OCI-LY1 (cell line): ENCODE data around the gene KIF16B.

Experiments
- H2AFZ ChIP-seq: fragments of 200-600 bp; sonication (generic), shearing (Covaris generic); 2 replicates; pipeline ENCODE4 v1.6.0; 2014; ENCODE audit warnings: antibody characterized with exemption, mild to moderate bottlenecking, low read length
- H3F3A ChIP-seq: fragments of 200-600 bp; sonication (generic), shearing (Covaris generic); 2 replicates; pipeline ENCODE4 v1.6.0; 2014; ENCODE audit warnings: mild to moderate bottlenecking, antibody characterized with exemption, low read length, moderate library complexity; ENCODE audit not compliant: insufficient read depth
- H3K27ac ChIP-seq: fragments of 200-600 bp; sonication (generic); 2 replicates; pipeline ENCODE4 v1.5.1; 2014; ENCODE audit warnings: low read length, mixed run types, mild to moderate bottlenecking, low read depth; ENCODE audit not compliant: poor library complexity, severe bottlenecking
- H3K27me3 ChIP-seq: fragments of 200-600 bp; sonication (generic); 2 replicates; pipeline ENCODE4 v1.6.0; 2014; ENCODE audit warnings: antibody characterized with exemption, mild to moderate bottlenecking, low read length, moderate library complexity; ENCODE audit not compliant: insufficient read depth
- H3K36me3 ChIP-seq: fragments of 200-600 bp; sonication (generic); 2 replicates; pipeline ENCODE4 v1.6.1; 2014; ENCODE audit warnings: mild to moderate bottlenecking, antibody characterized with exemption, low read length, moderate library complexity, mixed read lengths; ENCODE audit not compliant: insufficient read depth
- H3K4me1 ChIP-seq: fragments of 200-600 bp; sonication (generic); 2 replicates; pipeline ENCODE4 v1.5.1; 2014; ENCODE audit warnings: mild to moderate bottlenecking, low read length, moderate library complexity; ENCODE audit not compliant: insufficient read depth, severe bottlenecking
- H3K4me2 ChIP-seq: fragments of 200-600 bp; sonication (generic), shearing (Covaris generic); 2 replicates; pipeline ENCODE4 v1.6.1; 2014; ENCODE audit warnings: low read length
- H3K4me3 ChIP-seq: fragments of 200-600 bp; sonication (generic); 2 replicates; pipeline ENCODE4 v1.5.1; 2014; ENCODE audit warnings: low read length, low read depth, mild to moderate bottlenecking, mixed read lengths; ENCODE audit not compliant: poor library complexity, severe bottlenecking
- H3K79me2 ChIP-seq: fragments of 200-600 bp; shearing (Covaris generic); 2 replicates; pipeline ENCODE4 v1.6.1; 2016; ENCODE audit warnings: mixed run types, low read length, mixed read lengths; ENCODE audit not compliant: insufficient read depth
- H3K9ac ChIP-seq: fragments of 200-600 bp; sonication (generic), shearing (Covaris generic); 2 replicates; pipeline ENCODE4 v1.6.1; 2014; ENCODE audit warnings: mild to moderate bottlenecking, low read length, mixed read lengths
- H3K9me2 ChIP-seq: fragments of 200-600 bp; sonication (generic), shearing (Covaris generic); 2 replicates; pipeline ENCODE4 v1.6.1; 2014; ENCODE audit warnings: low read depth, mild to moderate bottlenecking, low read length, mixed read lengths
- H3K9me3 ChIP-seq: fragments of 200-600 bp; shearing (Covaris generic); 2 replicates; pipeline ENCODE4 v1.6.1; 2014; ENCODE audit warnings: low read length, mixed read lengths
- H4K20me1 ChIP-seq: fragments of 200-600 bp; sonication (generic), shearing (Covaris generic); 2 replicates; pipeline ENCODE4 v1.6.0; 2016; ENCODE audit warnings: mild to moderate bottlenecking, low read length; ENCODE audit not compliant: insufficient read depth
- EZH2 ChIP-seq: fragments of 200-600 bp; sonication (generic), shearing (Covaris generic); IDR thresholded peaks from 2 replicates; pipeline ENCODE4 v1.8.0; 2017; ENCODE audit warnings: borderline replicate concordance, mixed run types, mild to moderate bottlenecking, antibody characterized with exemption, low read length, moderate library complexity, mixed read lengths
- TF ChIP-seq, protein P1 (sequence below): fragments of 200-600 bp; sonication (generic), shearing (Covaris generic); IDR thresholded peaks from 2 replicates; pipeline ENCODE4 v1.5.1; 2017; ENCODE audit warnings: mild to moderate bottlenecking, antibody characterized with exemption, low read length, moderate library complexity, mixed read lengths

KIF16B gene

DNA sequence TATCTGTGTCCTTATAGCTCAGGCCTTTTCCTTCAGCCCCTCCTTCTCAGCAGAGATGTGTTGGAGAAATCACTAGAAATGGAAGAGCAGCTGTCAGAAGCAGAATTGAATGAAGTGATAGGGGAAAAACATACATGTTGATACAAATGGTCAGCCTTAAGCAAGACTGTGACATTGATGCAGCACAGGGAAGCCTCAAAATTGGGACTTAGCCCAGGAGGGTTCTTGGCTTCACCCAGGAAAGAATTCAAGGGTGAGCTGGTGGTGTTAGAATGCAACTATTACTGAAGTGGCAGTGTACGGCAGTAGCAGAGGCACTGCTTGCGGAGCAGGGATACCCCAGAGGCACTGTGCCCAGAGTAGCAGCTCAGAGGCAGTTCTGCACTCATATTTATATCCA, 8.0 kb upstream of the KIF16B start:
- no peak for TF ChIP-seq EZH2
- TF ChIP-seq, protein P1, sequence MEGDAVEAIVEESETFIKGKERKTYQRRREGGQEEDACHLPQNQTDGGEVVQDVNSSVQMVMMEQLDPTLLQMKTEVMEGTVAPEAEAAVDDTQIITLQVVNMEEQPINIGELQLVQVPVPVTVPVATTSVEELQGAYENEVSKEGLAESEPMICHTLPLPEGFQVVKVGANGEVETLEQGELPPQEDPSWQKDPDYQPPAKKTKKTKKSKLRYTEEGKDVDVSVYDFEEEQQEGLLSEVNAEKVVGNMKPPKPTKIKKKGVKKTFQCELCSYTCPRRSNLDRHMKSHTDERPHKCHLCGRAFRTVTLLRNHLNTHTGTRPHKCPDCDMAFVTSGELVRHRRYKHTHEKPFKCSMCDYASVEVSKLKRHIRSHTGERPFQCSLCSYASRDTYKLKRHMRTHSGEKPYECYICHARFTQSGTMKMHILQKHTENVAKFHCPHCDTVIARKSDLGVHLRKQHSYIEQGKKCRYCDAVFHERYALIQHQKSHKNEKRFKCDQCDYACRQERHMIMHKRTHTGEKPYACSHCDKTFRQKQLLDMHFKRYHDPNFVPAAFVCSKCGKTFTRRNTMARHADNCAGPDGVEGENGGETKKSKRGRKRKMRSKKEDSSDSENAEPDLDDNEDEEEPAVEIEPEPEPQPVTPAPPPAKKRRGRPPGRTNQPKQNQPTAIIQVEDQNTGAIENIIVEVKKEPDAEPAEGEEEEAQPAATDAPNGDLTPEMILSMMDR = no peak
- no peaks in the 10 kb centered on the region for H3F3A ChIP-seq
- no peaks in the 10 kb centered on the region for H3K4me1 ChIP-seq
- H3K9ac ChIP-seq = no peak overlapping the region
- no peaks in the 10 kb centered on the region for H3K27me3 ChIP-seq
- no peaks in the 10 kb centered on the region for H3K79me2 ChIP-seq
- H3K27ac ChIP-seq = no peak overlapping the region
- H2AFZ ChIP-seq = no peak overlapping the region
- H3K9me3 ChIP-seq = no peaks in the 10 kb centered on the region
- H4K20me1 ChIP-seq = no peaks in the 10 kb centered on the region; the same call in 1 of the 2 replicates
- H3K4me2 ChIP-seq = no peak overlapping the region
- no peak overlapping the region for H3K4me3 ChIP-seq
- no peaks in the 10 kb centered on the region for H3K9me2 ChIP-seq
- no peaks in the 10 kb centered on the region for H3K36me3 ChIP-seq

DNA sequence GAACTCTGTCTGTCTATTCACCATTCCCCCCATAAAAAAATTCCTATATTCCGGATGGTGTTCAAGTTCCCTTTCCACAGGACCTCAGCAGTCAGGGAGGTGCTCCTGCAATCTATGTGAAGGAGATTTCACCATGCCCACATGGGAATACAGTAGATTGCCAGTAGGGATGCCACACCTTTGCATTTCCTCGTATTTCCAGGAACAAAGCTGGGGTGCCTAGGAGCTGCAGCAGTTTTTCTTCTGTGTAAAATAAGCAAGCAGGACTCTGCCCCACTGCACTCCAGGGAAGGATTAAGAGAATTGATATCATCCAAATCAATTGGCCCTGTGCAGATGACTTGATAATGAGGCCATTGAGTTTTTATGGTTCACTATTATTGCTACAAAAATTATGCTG, 7.4 kb upstream of the KIF16B start:
- H3K4me2 ChIP-seq = no peak overlapping the region

DNA sequence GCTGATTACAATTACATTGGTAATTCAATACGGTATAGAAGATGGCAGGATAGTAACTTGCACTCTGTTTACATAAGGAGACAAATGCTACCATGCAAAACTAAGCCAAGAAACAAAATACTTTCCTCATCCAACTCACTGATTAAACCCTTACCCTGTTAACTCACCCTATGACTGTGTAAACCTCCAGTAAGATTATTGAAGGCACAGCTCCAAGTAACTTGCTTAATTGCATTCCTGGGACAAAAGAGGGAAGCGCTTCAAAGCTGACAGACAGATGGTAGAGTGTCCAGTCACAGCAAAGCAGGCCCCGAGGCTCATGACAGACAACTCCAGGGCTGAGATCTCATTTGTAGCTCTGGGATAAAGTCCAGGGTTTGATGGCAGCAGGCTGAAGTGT, 6.9 kb upstream of the KIF16B start:
- Histone ChIP-seq H3K4me3 (no peak overlapping the region), H3K27me3 (no peaks in the 10 kb centered on the region), H3K9ac (no peak overlapping the region), H3K79me2 (no peaks in the 10 kb centered on the region), H3F3A (no peaks in the 10 kb centered on the region), H3K4me1 (peaks cover 8% of the 10 kb centered on the region), H4K20me1 (no peaks in the 10 kb centered on the region; the same call in 1 of the 2 replicates), H2AFZ (no peak overlapping the region), H3K27ac (no peak overlapping the region), H3K9me3 (no peaks in the 10 kb centered on the region), H3K9me2 (no peaks in the 10 kb centered on the region), H3K36me3 (no peaks in the 10 kb centered on the region), H3K4me2 (no peak overlapping the region)
- TF ChIP-seq, protein P1 = no peak
- TF ChIP-seq EZH2 = no peak

More for the DNA sequence above, 7.4 kb upstream of the KIF16B start:
- Histone ChIP-seq H3K9me3 (no peaks in the 10 kb centered on the region), H3K79me2 (no peaks in the 10 kb centered on the region), H3K4me3 (no peak overlapping the region), H3K27ac (no peak overlapping the region), H3K9ac (no peak overlapping the region), H3K27me3 (no peaks in the 10 kb centered on the region), H3F3A (no peaks in the 10 kb centered on the region), H3K36me3 (no peaks in the 10 kb centered on the region), H3K9me2 (no peaks in the 10 kb centered on the region), H3K4me1 (peaks cover 3% of the 10 kb centered on the region), H2AFZ (no peak overlapping the region), H4K20me1 (no peaks in the 10 kb centered on the region; the same call in 1 of the 2 replicates)
- TF ChIP-seq EZH2 = no peak
- TF ChIP-seq, protein P1 = no peak
